Thyroid gland (tissue), 4 donors: Measurements from ENCODE around the gene NSMCE3. TPM values are rescaled to one million over a fixed set of nuclear protein-coding genes. Genes with fewer than 3 reads are reported as not detected.
"Not testable (repeated sequence)": the region's sequence is repeated elsewhere in the genome, so short reads cannot be mapped to it uniquely, and the experiment has no call there.

ENCODE experiments used
- DNase-seq, 2 donors: peaks; one replicate each; pipeline ENCODE4 v3.0.0-alpha.2; 2019
- H3K27ac ChIP-seq, 3 donors: fragments of 200-600 bp; sonication (generic); 1 replicate in 2 of 3; 2 replicates in 1 of 3; pipeline ENCODE4 v1.5.1; 2016 to 2019; ENCODE audit warnings: mild to moderate bottlenecking in 1 of 3, moderate library complexity in 1 of 3
- H3K27me3 ChIP-seq: fragments of 200-600 bp; sonication (generic); one replicate; pipeline ENCODE4 v1.5.1; 2019
- H3K36me3 ChIP-seq, 2 donors: fragments of 200-600 bp; sonication (generic); one replicate each; pipeline ENCODE4 v1.5.1; 2016 to 2019
- H3K4me1 ChIP-seq, 2 donors: fragments of 200-600 bp; sonication (generic); one replicate each; pipeline ENCODE4 v1.5.1; 2017 to 2019
- H3K4me3 ChIP-seq, 3 donors: fragments of 200-600 bp; sonication (generic); replicated peaks in 1 of 3; 1 replicate in 2 of 3; 2 replicates in 1 of 3; pipeline ENCODE4 v1.5.1; 2016; ENCODE audit warnings: mild to moderate bottlenecking in 1 of 3
- H3K9me3 ChIP-seq: fragments of 200-600 bp; sonication (generic); one replicate; pipeline ENCODE4 v1.5.1; 2017
- POLR2A ChIP-seq, 2 donors: fragments of 450-650 bp; IDR thresholded peaks; one replicate each; pipeline ENCODE4 v1.6.1; 2017; ENCODE audit warnings: antibody characterized with exemption in 2 of 2, mild to moderate bottlenecking in 2 of 2, moderate library complexity in 1 of 2
- WGBS, 2 donors: methylation state at CpG; one replicate each; pipeline ENCODE4 v1.1.5; 2017; 5-methylcytosine and 5-hydroxymethylcytosine counted together
- intact Hi-C: fragments of 100-400 bp; cut with DNase I; formaldehyde crosslinking; loops from one replicate; pipeline ENCODE4 v1.15.1; 2023
- total RNA-seq, 4 donors: library from RNA; depleted of rRNA; stranded (reverse); fragments of >200 nt; gene quantifications; one replicate each; pipeline ENCODE4 v1.2.3, GENCODE V29; 2016
- TF ChIP-seq, protein P1 (sequence below), 6 experiments: fragments of 200-600 bp in 3 of 6; fragments of 450-650 bp in 3 of 6; sonication (generic) in 3 of 6; IDR thresholded peaks; one replicate each; pipeline ENCODE4 v1.5.1; 2016 to 2019; ENCODE audit warnings: antibody characterized with exemption in 6 of 6, mild to moderate bottlenecking in 2 of 6, inconsistent platforms in 1 of 6, moderate library complexity in 1 of 6

Gene NSMCE3
- total RNA-seq, 4 donors from 2014 or later: 19.6 to 21.7 (median 20.8) TPM

DNA sequence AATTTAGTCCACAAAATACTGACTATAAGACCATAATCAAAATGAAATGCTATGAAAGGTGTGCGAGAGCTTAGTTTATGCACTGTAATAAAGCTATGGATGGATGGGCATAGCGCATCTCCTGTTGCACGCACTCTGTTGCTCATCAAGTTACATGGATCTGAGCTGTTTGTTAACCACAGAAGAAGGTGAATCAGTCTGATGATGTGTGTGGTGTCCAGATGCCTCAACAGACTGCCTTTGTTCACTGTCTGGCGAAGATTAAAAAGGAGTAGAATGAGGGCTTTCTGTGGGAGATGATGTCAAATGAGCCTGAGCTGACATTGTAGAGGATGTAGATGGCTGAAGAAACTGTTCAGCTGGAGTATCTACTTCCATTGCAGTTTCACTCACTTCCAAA is 36.1 kb downstream of the NSMCE3 start:
- no peaks in the 10 kb centered on the region for H3K9me3 ChIP-seq
- TF ChIP-seq POLR2A (IDR thresholded peaks at IDR 0.05): no peak
- TF ChIP-seq, protein P1, sequence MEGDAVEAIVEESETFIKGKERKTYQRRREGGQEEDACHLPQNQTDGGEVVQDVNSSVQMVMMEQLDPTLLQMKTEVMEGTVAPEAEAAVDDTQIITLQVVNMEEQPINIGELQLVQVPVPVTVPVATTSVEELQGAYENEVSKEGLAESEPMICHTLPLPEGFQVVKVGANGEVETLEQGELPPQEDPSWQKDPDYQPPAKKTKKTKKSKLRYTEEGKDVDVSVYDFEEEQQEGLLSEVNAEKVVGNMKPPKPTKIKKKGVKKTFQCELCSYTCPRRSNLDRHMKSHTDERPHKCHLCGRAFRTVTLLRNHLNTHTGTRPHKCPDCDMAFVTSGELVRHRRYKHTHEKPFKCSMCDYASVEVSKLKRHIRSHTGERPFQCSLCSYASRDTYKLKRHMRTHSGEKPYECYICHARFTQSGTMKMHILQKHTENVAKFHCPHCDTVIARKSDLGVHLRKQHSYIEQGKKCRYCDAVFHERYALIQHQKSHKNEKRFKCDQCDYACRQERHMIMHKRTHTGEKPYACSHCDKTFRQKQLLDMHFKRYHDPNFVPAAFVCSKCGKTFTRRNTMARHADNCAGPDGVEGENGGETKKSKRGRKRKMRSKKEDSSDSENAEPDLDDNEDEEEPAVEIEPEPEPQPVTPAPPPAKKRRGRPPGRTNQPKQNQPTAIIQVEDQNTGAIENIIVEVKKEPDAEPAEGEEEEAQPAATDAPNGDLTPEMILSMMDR (IDR thresholded peaks at IDR 0.05): no peak
- intact Hi-C loops: no loop called here
- WGBS, 2 donors: 97 to 98% methylated on average over 4 of the region's 4 CpGs
- H3K36me3 ChIP-seq: no peaks in the 10 kb centered on the region
- no peak overlapping the region for H3K27ac ChIP-seq
- no peak overlapping the region for H3K4me3 ChIP-seq
- no peaks in the 10 kb centered on the region for H3K27me3 ChIP-seq
- H3K4me1 ChIP-seq: no peaks in the 10 kb centered on the region
- no peak for DNase-seq

DNA sequence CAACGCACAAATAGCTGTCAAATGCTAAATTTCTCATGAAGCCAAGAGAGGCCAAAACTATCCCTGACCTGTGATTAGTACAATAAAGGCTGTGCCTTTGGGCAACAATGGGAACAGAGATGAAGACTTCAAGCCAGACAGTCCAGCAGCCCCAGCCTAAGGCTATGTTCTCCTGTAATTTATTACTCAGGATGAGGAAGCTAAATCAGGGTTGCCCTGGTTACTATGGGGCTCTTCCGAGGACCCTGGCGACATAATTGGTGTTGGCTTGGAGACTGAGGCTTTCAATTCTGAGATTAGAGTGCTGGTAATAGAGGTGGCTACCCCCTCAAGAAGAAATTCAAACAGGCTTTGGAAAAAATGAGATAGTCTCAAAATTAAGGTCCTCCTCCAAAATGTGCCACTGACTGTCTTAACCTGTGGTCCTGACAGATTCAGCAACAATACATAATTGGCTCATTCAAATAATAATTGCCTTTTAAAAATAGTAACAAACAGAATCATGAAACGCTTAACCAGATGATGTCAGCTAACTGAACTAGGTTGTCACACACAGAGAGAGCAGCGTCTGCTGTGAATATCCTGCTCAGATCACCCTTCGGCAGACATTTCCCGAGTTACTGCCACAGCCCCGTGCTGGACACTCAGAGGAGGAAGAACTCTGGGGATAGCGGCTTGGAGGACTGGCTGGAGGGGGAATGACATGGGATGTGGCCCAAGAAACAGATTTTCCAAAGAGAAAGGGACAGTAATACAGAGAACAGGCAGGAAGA is 43.0 kb downstream of the NSMCE3 start:
- Histone ChIP-seq H3K9me3 (no peaks in the 10 kb centered on the region), H3K27ac (no peak overlapping the region), H3K4me3 (no peak overlapping the region), H3K36me3 (no peaks in the 10 kb centered on the region), H3K4me1 (no peaks in the 10 kb centered on the region), H3K27me3 (no peaks in the 10 kb centered on the region)
- intact Hi-C loops: no loop called here
- no peak for DNase-seq
- no peak for TF ChIP-seq POLR2A (IDR thresholded peaks at IDR 0.05)
- TF ChIP-seq, protein P1 (IDR thresholded peaks at IDR 0.05): no peak
- WGBS, 2 donors: 55 to 74% methylated on average over 9 of the region's 9 CpGs

DNA sequence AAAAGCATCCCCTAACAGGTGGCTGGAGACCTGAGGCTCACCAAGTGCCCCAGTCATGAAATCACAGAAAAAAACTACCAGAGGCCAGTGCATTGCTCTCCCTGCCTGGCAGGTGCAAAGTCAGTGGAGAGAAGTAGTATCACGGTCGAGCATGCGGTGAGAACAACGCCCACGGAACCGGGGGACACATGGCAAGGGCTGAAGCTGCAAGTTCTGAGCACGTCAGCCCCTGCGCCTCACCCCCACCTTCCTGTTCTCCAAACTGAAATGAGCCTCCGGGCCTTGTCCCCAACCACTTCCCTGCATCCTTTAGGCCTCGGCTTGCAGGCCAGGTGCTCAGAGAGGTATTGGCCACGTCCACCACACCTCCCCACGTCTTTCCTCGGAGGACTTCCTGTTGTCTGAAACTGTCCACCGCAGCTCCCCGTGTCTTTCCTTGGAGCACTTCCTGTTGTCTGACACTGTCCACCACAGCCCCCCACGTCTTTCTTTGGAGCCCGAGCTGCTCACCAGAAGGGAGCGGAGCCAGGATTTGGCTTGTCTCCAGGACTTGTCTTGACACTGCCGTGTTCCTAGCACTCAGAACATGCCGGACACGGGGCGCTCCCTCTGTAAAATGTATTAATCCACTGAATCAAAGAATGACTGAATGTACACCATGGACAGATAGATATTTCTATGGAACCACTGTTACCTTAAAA is 43.9 kb downstream of the NSMCE3 start:
- Histone ChIP-seq H3K4me3 (no peak overlapping the region), H3K27me3 (no peaks in the 10 kb centered on the region), H3K4me1 (no peaks in the 10 kb centered on the region), H3K27ac (no peak overlapping the region), H3K36me3 (no peaks in the 10 kb centered on the region), H3K9me3 (no peaks in the 10 kb centered on the region)
- WGBS, 2 donors: 82% methylated on average over 22 of the region's 22 CpGs
- no peak for DNase-seq
- intact Hi-C loops: no loop called here
- TF ChIP-seq, protein P1 (IDR thresholded peaks at IDR 0.05): no peak
- no peak for TF ChIP-seq POLR2A (IDR thresholded peaks at IDR 0.05)

DNA sequence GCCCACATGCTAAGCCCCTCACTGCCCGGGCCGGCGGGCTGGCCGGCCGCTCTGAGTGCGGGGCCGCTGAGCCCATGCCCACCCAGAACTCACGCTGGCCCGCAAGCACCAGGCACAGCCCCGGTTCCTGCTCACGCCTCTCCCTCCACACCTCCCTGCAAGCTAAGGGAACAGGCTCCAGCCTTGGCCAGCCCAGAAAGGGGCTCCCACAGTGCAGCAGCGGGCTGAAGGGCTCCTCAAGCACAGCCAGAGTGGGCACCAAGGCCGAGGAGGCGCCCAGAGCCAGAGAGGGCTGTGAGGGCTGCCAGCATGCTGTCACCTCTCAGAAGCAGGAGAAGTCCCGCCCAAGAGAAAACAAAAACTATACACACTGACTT is 44.6 kb downstream of the NSMCE3 start:
- H3K9me3 ChIP-seq, H3K36me3 ChIP-seq, H3K4me3 ChIP-seq, H3K27me3 ChIP-seq, H3K27ac ChIP-seq, intact Hi-C loops, H3K4me1 ChIP-seq, DNase-seq: not testable (repeated sequence)
- 94 to 97% methylated on average over 8 to 15 of the region's 15 CpGs for WGBS, 2 donors

DNA sequence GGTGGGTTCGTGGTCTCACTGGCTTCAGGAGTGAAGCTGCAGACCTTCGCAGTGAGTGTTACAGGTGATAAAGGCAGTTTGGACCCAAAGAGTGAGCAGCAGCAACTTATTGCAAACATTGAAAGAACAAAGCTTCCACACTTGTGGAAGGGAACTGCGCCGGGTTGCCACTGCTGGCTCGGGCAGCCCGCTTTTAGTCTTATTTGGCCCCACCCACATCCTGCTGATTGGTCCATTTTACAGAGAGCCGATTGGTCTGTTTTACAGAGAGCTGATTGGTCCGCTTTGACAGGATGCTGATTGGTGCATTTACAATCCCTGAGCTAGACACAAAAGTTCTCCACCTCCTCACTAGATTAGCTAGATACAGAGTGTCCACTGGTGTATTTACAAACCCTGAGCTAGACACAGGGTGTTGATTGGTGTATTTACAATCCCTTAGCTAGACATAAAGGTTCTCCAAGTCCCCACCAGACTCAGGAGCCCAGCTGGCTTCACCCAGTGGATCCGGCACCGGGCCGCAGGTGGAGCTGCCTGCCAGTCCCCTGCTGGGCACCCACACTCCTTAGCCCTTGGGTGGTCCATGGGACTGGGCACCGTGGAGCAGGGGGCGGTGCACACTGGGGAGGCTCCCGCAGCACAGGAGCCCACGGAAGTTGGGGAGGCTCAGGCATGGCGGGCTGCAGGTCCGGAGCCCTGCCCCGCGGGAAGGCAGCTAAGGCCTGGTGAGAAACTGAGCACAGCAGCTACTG is 45.2 kb downstream of the NSMCE3 start:
- H3K4me3 ChIP-seq, intact Hi-C loops, H3K27ac ChIP-seq, H3K9me3 ChIP-seq, H3K27me3 ChIP-seq, DNase-seq, H3K36me3 ChIP-seq, H3K4me1 ChIP-seq: not testable (repeated sequence)
- 81 to 96% methylated on average over 11 to 13 of the region's 19 CpGs for WGBS, 2 donors

DNA sequence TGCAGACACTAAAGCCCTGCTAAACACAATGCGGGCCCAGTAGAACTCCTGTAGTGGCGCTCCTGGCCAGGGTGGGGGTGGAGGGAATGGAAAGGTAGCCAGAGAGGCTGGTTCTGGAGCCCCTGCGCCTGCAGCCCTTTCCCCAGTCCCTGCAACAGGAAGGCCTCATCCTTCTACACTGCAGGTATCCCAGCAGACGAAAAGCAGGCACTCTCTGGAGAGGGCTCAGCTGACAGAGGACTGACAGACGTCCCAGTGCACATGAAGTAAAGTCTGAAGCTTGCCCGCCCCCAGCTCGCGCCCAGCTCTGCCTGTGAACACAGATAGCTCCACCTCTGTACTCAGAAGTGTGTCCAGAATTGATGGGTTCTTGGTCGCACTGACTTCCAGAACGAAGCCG is 46.0 kb downstream of the NSMCE3 start:
- TF ChIP-seq, protein P1 (IDR thresholded peaks at IDR 0.05): no peak
- no peak for TF ChIP-seq POLR2A (IDR thresholded peaks at IDR 0.05)
- Histone ChIP-seq H3K9me3 (no peaks in the 10 kb centered on the region), H3K36me3 (no peaks in the 10 kb centered on the region), H3K27me3 (no peaks in the 10 kb centered on the region), H3K4me3 (no peak overlapping the region), H3K27ac (no peak overlapping the region), H3K4me1 (no peaks in the 10 kb centered on the region)
- intact Hi-C loops: no loop called here
- WGBS, 2 donors: 92 to 94% methylated on average over 11 of the region's 11 CpGs
- no peak for DNase-seq
